MM.1S (cell line): ENCODE results near the gene OXT.

Experiments
- CTCF ChIP-seq: fragments of 300-600 bp; sonication (generic); IDR thresholded peaks from 2 replicates; pipeline ENCODE4 v1.5.1; 2016; ENCODE audit warnings: antibody characterized with exemption, low read length, mixed read lengths
- EZH2 ChIP-seq: fragments of 300-600 bp; sonication (generic); optimal IDR thresholded peaks from 2 replicates; pipeline ENCODE3; 2017; ENCODE audit warnings: low read depth, mild to moderate bottlenecking, antibody characterized with exemption, low read length, mixed read lengths
- EZH2phosphoT487 ChIP-seq: fragments of 300-600 bp; sonication (generic); IDR thresholded peaks from 2 replicates; pipeline ENCODE4 v1.6.1; 2018; ENCODE audit warnings: antibody characterized with exemption, low read length

- TF ChIP-seq EZH2phosphoT487 (no peak), CTCF (no peak), EZH2 (no peak)
Observed at GRCh38 chr20:3071610-3072529, at the start of gene OXT.
